Measurements from ENCODE around the gene OVCA2.

Gene OVCA2

DNA sequence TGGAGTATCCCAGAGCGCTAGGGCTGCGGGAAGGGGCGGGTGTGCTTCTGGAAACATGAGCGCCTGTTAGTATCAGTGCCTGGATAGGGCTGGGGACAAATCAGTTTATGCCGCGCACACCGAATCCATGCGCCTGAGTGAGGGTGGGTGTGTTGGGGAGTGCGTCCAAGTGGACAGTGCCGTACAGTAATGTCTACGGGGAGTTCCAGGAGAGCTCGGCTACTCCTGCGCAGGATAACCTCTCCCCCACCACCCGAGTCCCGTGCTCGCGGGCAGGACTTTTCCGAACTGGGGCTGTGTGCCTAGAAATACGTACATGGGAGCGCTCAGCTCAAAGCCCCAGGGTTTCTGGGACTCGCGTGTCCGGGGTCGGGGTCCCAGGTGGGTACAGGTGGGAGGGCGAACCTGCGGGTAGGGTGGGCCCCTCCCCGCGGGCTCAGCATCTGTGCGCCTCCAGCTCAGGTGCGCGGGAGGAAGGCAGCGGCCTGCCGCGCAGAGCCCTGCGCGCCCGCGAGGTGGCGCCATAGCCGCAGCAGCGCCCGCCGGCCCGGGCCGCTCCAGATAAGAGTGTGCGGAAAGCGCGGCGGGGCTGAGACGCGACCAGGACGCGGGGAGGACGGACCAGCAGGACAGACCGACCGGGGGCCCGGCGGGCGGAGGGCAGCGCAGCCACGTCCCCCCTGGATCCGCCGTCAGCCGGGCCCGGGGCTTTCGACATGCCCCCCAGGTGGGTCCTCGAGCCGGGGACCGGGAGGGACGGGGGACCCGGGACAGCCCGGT, 12.9 kb downstream of the OVCA2 start, which contains the start of gene HIC1:
TSS of gene HIC1 (plus strand) at position 592 of the 780 bp plus-strand sequence. CDS start 1,588 bp downstream, outside the sequence.
- DNase-seq = peak; percentile 77

DNA sequence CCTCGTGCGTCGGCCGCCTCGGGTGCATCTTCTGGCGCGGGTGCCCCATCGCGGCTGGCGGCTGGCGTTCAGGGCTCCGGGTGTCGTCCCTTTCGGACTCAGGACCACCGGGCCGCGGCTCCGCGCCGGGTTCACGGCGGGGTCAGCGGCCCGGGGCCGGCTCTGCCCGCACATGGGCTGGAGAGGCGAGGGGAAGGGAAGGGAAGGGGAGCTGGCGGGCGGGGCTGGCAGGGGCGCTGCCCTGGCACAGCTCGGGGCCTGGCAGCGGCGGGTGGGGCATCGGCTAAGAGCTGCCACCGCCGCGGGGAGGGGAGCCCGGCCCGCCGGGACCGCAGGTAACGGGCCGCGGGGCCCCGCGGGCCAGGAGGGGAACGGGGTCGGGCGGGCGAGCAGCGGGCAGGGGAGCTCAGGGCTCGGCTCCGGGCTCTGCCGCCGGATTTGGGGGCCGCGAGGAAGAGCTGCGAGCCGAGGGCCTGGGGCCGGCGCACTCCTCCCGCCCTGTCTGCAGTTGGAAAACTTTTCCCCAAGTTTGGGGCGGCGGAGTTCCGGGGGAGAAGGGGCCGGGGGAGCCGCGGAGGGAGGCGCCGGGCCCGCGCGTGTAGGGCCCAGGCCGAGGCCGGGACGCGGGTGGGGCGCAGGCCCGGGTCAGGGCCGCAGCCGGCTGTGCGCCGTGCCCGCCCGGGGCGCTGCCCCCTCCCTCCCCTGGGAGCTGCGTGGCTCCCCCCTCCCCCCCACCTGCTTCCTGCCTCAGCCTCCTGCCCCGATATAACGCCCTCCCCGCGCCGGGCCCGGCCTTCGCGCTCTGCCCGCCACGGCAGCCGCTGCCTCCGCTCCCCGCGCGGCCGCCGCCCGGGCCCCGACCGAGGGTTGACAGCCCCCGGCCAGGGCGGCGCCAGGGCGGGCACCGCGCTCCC, 13.7 kb downstream of the OVCA2 start:
- DNase-seq = no peak

DNA sequence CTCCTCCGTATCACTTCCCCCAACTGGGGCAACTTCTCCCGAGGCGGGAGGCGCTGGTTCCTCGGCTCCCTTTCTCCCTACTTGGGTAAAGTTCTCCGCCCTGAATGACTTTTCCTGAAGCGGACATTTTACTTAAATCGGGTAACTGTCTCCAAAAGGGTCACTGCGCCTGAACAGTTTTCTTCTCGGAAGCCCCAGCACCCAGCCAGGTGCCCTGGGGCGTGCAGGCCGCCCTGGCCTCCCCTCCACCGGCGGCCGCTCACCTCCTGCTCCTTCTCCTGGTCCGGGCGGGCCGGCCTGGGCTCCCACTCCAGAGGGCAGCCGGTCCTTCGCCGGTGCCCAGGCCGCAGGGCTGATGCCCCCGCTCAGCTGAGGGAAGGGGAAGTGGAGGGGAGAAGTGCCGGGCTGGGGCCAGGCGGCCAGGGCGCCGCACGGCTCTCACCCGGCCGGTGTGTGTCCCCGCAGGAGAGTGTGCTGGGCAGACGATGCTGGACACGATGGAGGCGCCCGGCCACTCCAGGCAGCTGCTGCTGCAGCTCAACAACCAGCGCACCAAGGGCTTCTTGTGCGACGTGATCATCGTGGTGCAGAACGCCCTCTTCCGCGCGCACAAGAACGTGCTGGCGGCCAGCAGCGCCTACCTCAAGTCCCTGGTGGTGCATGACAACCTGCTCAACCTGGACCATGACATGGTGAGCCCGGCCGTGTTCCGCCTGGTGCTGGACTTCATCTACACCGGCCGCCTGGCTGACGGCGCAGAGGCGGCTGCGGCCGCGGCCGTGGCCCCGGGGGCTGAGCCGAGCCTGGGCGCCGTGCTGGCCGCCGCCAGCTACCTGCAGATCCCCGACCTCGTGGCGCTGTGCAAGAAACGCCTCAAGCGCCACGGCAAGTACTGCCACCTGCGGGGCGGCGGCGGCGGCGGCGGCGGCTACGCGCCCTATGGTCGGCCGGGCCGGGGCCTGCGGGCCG, 14.7 kb downstream of the OVCA2 start:
- peak; percentile 49 for DNase-seq

DNA sequence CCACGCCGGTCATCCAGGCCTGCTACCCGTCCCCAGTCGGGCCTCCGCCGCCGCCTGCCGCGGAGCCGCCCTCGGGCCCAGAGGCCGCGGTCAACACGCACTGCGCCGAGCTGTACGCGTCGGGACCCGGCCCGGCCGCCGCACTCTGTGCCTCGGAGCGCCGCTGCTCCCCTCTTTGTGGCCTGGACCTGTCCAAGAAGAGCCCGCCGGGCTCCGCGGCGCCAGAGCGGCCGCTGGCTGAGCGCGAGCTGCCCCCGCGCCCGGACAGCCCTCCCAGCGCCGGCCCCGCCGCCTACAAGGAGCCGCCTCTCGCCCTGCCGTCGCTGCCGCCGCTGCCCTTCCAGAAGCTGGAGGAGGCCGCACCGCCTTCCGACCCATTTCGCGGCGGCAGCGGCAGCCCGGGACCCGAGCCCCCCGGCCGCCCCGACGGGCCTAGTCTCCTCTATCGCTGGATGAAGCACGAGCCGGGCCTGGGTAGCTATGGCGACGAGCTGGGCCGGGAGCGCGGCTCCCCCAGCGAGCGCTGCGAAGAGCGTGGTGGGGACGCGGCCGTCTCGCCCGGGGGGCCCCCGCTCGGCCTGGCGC, 15.4 kb downstream of the OVCA2 start:
- DNase-seq = no peak

DNA sequence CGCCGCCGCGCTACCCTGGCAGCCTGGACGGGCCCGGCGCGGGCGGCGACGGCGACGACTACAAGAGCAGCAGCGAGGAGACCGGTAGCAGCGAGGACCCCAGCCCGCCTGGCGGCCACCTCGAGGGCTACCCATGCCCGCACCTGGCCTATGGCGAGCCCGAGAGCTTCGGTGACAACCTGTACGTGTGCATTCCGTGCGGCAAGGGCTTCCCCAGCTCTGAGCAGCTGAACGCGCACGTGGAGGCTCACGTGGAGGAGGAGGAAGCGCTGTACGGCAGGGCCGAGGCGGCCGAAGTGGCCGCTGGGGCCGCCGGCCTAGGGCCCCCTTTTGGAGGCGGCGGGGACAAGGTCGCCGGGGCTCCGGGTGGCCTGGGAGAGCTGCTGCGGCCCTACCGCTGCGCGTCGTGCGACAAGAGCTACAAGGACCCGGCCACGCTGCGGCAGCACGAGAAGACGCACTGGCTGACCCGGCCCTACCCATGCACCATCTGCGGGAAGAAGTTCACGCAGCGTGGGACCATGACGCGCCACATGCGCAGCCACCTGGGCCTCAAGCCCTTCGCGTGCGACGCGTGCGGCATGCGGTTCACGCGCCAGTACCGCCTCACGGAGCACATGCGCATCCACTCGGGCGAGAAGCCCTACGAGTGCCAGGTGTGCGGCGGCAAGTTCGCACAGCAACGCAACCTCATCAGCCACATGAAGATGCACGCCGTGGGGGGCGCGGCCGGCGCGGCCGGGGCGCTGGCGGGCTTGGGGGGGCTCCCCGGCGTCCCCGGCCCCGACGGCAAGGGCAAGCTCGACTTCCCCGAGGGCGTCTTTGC, 16.2 kb downstream of the OVCA2 start:
- DNase-seq = no peak

DNA sequence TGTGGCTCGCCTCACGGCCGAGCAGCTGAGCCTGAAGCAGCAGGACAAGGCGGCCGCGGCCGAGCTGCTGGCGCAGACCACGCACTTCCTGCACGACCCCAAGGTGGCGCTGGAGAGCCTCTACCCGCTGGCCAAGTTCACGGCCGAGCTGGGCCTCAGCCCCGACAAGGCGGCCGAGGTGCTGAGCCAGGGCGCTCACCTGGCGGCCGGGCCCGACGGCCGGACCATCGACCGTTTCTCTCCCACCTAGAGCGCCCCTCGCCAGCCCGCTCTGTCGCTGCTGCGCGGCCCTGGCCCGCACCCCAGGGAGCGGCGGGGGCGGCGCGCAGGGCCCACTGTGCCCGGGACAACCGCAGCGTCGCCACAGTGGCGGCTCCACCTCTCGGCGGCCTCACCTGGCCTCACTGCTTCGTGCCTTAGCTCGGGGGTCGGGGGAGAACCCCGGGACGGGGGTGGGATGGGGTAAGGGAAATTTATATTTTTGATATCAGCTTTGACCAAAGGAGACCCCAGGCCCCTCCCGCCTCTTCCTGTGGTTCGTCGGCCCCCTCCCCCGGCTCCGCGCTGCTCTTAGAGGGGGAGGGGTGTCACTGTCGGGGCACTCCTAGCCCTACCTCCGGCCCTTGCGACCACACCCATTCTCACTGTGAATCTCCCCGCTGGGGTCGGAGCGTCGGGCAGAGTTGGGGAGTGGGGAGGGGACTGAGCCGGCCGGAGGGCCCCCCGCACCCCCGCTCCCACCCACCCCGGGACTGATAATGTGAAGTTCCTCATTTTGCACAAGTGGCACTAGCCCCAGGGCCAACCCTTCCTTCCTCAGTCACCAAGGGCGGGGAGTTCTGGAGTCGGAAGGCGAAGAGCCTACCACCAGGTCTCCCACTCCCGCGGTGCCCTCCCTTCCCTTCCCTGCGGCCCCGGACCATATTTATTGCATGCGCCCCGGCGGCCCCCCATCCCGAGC, 17.0 kb downstream of the OVCA2 start:
- DNase-seq = peak; percentile 61

DNA sequence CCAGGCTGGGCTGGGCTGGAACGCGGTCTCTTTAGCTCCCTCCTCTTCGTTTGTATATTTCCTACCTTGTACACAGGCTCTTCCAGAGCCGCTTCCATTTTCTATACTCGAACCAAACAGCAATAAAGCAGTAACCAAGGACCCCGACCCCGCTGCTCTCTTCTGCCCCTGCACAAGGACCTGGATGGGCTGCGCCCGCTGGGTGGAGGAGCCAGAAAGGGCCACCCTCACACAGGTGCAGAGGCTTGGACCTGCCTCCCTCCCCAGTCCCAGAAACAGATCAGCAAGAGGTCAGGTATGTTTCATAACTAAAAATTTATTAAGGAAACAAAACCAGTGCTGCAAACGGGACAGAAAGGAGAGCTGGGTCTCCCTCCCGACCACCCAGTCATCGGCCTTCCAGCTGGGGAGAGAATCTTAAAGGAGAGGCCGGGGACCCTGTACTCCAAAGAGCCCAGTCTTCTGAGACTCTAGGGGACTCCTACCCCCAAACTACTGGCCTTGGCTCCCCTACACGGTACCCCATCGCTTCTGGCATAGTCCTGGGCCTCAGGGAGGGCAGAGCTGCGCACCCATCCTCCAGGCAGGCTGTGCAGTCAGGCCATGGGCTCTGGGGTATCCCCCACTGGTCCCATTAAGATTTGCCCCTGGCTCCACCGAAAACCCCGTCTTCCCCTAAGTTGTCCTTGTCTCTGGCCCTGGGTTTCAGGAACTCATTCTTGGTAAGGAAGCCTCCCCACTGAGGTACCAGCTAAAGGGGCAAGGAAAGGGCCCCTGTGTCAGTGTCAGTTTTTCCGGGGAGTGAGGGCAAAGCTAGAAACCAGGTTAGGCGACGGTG, 17.9 kb downstream of the OVCA2 start:
- no peak for DNase-seq

DNA sequence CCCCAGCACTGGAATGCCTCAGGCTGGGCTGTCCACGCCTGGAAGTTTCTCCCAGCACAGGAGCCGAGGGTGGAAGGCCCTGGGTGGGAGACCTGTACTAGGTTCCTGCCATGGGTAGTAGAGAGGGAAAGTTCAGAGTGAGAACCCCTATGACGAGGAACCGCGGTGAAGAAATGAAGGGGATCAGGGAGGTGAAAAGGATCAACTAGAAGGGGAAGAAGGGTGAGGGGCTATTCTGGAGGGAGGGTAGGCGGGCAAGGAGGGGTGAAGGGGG, 18.5 kb downstream of the OVCA2 start:
- no peak for DNase-seq

DNA sequence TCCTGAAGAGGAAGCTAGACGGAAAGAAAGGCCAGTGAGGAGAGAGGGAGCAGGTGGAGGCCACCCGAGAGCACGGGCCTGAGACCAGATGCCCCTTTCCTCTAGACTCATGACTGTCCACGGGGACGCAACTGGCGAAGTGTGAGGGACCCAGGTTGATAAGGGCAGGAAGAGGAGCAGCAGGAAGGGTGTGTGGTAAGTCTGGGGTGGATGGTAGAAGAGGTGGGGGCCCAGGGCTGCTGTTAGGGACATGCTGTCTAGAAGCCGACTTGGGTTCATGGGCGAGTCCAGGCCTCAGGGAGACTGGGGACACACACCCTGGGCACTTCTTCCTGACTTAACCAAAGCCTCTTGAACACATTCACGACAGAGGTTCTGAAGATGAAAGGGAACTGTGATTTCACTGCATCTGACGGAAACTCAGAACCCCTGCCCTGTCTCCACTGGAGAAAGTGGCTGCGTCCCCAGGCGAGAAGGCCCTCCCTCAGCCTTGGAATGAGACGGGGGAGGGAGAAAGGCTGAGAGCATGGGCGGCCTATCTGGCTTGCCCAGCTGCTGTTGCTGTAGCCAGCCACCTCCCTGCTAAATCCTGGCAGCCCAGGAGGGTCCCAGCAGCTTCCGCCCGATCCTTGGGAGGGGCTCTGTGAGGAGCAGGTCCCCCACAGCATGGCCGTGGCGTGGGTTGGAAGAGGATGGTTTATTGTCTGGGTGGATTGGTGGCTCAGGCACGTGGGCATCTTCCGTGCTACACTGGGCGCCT, 19.0 kb downstream of the OVCA2 start:
- no peak for DNase-seq

DNA sequence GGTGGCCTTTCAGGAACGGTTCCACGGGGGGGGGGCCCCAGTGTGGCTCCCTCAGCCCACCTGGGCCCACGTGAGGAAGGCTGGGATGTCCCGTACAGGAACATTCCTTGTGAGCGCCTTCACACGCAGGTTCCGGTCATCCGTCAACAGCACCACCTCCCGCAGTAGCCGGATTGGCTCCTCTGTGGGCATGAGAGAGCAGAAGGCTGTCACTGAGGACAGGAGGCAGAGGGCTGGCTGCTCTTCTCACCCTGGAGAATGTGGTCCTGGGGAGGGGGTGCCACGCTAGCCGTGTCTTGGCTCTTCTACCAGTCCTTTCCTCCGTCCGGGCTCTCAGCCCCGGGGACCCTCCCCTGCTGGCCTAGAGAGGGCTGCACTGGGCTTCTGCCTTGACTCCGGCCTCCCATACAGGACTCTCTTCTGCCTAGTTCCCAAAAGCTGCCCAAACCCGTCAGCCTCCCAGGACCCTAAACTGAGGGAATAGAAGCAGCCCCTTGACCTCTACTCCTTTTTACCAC, 19.7 kb downstream of the OVCA2 start:
- no peak for DNase-seq

DNA sequence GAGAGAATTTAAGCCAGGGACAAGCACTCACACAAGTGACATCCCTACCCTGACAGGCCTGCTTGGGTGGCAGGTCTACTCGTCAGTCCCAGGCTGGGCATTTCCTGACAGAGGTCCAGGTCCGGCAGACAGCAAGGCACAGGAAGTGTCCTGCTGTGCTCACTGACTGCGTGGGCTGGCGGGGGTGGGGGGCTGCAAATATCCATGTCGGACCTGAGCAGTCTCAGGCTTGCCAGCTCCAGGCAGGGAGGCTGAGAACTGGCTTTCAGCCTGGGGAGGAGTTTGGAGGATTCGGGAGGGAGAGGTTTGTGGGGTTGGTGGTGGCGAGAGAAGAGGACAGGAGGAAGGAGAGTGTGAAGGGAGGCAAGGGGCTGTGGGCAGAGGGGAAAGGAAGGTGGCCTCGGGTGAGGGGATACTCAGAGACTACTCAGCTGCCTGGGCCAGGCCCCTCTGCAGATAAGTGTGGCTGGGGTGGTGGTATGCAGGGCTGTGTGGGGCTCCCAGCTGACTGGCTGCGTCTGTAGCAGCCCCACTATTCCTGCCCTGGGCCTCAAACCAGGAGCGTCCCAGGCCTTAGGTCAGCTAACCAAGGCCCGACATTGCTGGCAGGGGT, 20.9 kb downstream of the OVCA2 start:
- no peak for DNase-seq

DNA sequence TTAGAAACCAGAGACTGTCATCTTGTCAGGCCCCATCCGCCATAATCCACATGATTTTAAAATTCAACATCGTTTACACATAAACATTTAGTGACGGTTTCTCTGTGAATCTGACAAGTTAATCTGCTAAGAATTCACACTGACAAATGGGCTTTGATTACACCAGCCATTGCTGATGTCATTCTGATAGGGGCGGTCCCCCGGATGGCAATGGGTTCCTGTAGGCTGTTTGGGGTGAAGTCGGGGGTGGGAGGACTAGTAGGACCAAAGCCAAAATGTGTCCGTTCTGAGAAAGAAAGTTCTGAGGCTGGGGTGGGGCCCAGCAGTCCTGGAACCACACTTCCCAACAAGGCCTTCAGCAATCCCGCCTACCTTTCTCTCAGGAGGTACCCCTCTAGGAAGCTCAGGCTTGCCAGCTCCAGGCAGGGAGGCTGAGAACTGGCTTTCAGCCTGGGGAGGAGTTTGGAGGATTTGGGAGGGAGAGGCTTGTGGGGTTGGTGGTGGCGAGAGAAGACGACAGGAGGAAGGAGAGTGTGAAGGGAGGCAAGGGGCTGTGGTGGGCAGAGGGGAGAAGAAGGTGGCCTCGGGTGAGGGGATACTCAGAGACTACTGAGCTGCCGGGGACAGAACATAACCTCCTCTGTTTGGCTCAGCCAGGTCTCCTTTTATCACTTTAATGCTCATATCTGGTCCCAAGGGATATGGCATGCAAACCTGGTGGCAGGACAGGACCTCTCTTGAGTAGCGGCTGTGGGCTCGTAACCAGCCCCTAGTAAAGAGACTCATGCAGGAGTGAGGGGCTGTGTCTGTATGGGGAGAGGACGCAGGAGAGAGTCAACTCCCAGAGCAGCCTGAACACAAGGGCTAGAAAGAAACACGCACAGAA, 21.7 kb downstream of the OVCA2 start:
- DNase-seq = no peak

DNA sequence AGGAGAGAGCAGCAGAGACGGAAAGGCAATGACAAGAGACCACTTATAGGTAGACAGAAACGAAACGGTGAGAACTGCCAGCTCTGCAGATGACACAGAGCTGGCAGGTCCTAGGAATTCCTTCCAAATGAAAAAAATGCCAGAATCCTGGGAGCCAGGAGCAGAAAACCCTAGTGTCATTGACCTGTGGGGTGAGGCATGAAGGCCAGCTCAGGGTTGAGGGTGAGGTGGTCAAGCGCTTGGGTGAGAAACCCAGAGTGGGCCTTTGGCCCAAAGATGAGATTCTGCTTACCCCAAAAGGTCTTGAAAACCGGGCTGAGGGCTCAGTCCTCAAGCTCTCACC, 22.3 kb downstream of the OVCA2 start:
- DNase-seq = no peak

DNA sequence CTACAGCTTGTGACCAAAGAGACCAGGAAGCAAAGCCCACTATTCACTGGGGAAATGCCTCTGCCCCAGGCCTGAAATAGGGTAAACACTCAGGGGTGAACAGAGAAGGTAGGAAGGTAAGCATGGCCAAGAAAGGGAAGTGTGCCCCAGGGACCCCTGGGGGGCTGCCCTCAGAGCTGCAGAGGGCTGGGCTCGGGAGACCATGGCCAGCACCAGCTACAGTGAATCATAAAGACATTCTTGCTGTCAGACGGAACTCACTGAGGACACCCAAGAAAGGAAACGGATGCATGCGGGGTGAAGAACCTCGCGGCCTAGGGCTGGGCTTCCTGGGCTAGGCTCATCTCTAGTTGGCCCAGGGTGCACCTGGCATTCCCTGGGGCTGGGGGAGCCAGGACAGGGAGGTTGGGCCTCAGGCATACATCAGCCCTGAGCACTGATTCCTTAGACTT, 22.7 kb downstream of the OVCA2 start:
- no peak for DNase-seq

DNA sequence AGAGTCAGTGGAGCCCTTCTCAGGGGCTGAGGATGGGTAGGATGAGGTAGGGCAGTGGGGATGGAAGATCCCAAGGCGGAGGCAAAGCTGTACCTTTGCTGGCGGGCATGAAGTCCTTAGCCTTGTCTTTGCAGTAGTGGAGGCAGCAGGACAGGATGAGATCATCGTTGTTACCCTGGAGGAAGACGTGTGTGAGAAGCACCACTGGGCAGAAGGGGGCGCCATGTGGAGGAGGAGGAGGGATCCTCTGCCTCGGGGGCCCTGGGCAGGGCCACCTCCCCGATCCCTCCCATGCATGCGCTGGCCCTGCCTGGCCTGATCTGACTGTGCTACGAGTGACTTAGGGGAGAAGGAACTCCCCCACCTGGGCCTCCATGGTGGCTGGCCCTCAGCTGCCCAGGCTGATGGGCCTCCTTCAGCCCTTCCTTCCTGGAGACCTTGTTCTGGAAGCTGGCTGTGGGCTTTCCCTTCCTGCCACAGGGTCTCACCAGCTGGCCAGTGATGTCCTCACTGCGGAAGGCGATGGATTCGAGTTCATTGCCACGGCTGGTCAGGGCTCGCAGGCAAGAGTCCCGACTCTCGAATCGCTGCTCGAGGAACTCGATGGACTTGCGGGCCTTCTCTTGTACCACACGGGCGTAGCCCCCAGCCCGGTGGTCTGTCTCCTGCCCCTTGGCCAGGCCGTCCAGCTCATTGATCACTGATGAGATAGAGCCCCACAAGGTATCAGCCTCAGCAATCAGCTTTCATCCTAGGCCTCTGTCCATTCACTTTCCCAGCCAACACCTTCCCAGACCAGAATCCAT, 23.4 kb downstream of the OVCA2 start:
- DNase-seq = peak; percentile 43

DNA sequence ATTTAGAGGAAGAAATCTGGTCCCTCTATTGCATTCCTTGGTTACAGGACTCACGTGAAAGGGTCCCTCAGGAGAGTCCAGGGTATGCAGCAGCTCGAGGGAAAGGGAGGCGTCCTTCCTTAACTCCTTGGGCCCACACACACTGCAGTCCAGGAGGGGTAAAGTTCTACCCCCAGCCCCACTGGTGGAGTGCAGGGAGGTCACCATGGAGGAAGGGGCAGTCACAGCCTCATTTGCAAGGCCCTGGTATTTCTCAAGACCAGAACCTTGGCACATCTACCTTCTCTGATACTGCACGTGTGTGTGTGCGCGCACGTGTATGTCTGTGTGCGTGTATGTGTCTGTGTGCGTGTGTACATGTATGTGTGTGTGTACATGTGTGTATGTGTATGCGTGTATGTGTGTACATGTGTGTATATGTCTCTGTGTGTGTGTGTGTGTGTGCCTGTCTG, 24.2 kb downstream of the OVCA2 start:
- DNase-seq = no peak
